BJ (cell line): ENCODE measurements around the gene ATP2C1. TPM values are rescaled to one million over a fixed set of nuclear protein-coding genes. Genes with fewer than 3 reads are reported as not detected.

Experiments
- CTCF ChIA-PET: fragments of 350-600 bp; formaldehyde crosslinking; extraction: SDS; loops from one replicate; lab custom pipeline; 2021; ENCODE audit warnings: antibody characterized with exemption, inconsistent platforms; lab: Yijun Ruan, JAX
- POLR2A ChIA-PET: fragments of 300-600 bp; sonication (Branson Sonifier 250); formaldehyde crosslinking; extraction: SDS; loops from one replicate; lab custom pipeline; 2021; ENCODE audit warnings: antibody characterized with exemption; lab: Charles Lee
- DNase-seq: peaks from one replicate; pipeline ENCODE4 v3.0.0-alpha.2; 2011; ENCODE audit warnings: low read depth
- H3K27me3 ChIP-seq: 2 replicates; pipeline ENCODE4 v1.6.0; 2011; ENCODE audit warnings: low read length; ENCODE audit not compliant: control insufficient read depth, insufficient read depth
- H3K36me3 ChIP-seq: 2 replicates; pipeline ENCODE4 v1.5.1; 2011; ENCODE audit warnings: low read length; ENCODE audit not compliant: control insufficient read depth, insufficient read depth
- H3K4me3 ChIP-seq: 2 replicates; pipeline ENCODE4 v1.5.1; 2011; ENCODE audit warnings: low read depth, mild to moderate bottlenecking, control low read depth, low read length
- polyA plus RNA-seq: library from polyadenylated mRNA; depleted of rRNA; stranded (reverse); fragments of >200 nt; gene quantifications from 2 replicates; pipeline ENCODE4 v1.2.3, GENCODE V29; 2011
- TF ChIP-seq, protein P1 (sequence below): IDR thresholded peaks from 2 replicates; pipeline ENCODE4 v1.5.1; 2011; ENCODE audit warnings: low read depth, mild to moderate bottlenecking, control low read depth, inconsistent platforms, low read length, moderate library complexity; ENCODE audit not compliant: insufficient read depth

ATP2C1 gene
- polyA plus RNA-seq, 1 experiment: 42.9 TPM

DNA sequence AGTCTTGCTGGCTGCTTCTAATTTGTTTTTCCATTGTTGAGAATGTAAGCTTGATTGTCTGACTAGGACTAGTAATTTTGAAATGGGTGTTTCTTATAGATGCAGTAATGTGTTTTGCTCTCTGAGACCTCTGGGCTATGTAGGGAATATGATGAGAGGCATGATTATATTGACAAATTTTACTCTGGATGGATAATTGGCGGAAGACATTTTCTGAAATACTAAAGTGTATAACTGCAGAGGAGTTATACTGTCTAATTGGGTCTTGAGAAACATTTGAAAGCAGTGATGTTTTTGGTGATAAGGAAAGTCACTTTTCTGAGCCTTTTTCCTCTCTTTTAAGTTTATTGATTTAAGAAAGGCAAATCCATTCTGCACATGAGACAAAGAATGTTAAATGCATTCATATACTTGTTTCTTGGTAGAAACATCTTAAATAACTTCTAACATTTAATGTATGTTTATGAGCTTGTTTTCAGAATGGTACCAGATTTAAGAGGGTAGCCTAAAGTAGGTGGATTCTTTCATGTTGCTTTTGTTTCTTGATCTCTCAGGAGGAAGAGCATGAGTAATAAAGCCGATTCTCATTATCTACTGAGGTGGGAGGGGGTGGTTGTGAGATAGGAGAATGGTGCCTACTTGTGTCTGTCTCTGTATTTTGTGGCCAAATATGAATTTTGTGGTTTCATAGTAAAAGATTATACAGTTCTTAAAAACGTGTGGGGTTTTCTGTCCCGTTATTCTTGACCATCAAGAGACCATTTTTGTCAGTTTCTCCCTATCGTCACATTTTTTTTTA is 2.0 kb downstream of the ATP2C1 start:
- Histone ChIP-seq H3K4me3 (peak overlapping the region; percentile 66), H3K27me3 (no peaks in the 10 kb centered on the region), H3K36me3 (no peaks in the 10 kb centered on the region)
- ChIA-PET POLR2A (no interaction called here), CTCF (no interaction called here)
- DNase-seq: no peak
- TF ChIP-seq, protein P1, sequence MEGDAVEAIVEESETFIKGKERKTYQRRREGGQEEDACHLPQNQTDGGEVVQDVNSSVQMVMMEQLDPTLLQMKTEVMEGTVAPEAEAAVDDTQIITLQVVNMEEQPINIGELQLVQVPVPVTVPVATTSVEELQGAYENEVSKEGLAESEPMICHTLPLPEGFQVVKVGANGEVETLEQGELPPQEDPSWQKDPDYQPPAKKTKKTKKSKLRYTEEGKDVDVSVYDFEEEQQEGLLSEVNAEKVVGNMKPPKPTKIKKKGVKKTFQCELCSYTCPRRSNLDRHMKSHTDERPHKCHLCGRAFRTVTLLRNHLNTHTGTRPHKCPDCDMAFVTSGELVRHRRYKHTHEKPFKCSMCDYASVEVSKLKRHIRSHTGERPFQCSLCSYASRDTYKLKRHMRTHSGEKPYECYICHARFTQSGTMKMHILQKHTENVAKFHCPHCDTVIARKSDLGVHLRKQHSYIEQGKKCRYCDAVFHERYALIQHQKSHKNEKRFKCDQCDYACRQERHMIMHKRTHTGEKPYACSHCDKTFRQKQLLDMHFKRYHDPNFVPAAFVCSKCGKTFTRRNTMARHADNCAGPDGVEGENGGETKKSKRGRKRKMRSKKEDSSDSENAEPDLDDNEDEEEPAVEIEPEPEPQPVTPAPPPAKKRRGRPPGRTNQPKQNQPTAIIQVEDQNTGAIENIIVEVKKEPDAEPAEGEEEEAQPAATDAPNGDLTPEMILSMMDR: no peak

DNA sequence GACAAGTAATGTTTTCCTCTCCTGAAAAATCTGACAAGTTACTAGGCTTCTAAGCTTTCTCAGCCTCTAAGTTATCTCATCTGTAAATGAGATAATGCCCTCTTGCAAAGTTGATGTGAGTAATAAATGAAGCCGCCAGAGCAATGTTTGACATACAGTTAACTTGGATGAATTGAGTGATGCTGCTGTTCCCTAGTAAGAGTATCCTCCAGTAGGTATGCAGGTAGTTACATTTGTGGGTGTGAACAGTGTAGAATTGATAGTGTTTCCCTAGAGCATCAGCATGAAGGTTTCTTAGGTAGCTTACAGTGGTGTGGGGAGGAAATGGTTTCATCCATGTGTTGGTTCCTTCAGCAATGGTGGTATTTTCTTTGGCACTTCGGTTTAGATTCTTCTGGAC is 3.4 kb downstream of the ATP2C1 start:
- no peaks in the 10 kb centered on the region for H3K27me3 ChIP-seq
- ChIA-PET CTCF (no interaction called here), POLR2A (no interaction called here)
- H3K36me3 ChIP-seq: no peaks in the 10 kb centered on the region; the same call in 1 of the 2 replicates
- H3K4me3 ChIP-seq: no peak overlapping the region
- TF ChIP-seq, protein P1: no peak
- DNase-seq: no peak

DNA sequence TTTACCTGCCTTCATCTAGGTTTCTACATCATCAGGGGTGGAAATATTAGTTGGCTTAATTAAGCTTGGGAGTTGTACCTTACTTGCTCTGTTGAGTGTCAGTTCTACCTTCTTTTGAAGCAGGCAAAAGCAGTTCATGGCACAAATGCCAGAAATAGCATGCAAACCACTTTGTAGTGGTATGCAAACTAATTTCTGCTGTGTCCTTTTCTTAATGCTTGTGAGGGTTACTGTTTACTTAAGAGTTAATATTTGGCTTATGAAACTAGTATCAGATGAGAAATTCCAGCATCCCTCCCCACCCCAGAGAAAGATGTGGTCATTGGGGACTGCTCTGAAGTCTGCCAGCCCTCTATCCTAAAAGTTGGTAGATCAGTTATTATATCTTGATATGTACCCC is 7.1 kb downstream of the ATP2C1 start:
- POLR2A ChIA-PET: no interaction called here
- Histone ChIP-seq H3K36me3 (no peaks in the 10 kb centered on the region; the same call in 1 of the 2 replicates), H3K4me3 (no peak overlapping the region), H3K27me3 (no peaks in the 10 kb centered on the region)
- CTCF ChIA-PET: interaction anchor here (1.3 kb wide), 1 partner anchor 8 kb away, joined by 3 read pairs; the partner anchor contains the start of gene ATP2C1
- TF ChIP-seq, protein P1: no peak
- DNase-seq: no peak

DNA sequence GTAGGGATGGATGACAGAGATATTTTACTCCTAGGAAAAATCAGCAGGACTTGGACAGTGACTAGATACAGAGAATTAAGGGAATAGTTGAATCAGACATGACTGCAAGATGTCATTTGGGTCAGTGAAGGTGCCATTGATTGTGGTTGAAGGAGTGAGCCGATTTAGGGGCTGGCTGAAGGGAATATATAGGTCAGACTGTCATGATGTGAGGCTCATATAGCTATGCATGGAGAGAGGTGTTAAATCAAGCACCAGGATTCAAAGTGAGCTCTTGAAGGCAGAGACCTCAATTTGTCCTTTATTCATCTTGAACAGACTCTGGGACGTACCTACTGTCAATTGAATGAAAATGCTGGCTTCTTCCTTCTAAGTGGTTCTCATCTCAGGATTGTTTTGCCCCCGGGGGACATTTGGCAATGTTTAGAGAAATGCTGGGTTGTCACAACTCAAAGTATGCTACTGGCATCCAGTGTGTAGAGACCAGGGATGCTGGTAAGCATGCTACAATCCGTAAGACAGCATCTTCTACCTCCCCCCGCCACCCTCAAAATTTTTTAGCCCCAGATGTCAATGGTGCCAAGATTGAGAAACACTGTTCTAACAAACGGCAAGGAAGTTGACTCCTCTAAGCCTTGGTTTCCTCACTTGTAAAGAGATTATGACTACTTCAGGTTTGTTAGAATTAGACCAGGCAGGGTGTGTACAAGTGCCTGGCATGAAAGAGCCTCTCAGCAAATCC is 7.8 kb downstream of the ATP2C1 start:
- no peaks in the 10 kb centered on the region; the same call in 1 of the 2 replicates for H3K36me3 ChIP-seq
- no peaks in the 10 kb centered on the region for H3K27me3 ChIP-seq
- H3K4me3 ChIP-seq: no peak overlapping the region
- no peak for DNase-seq
- ChIA-PET CTCF (interaction anchor here (1.3 kb wide), 1 partner anchor 8 kb away, joined by 3 read pairs; the partner anchor contains the start of gene ATP2C1), POLR2A (no interaction called here)
- TF ChIP-seq, protein P1: no peak

DNA sequence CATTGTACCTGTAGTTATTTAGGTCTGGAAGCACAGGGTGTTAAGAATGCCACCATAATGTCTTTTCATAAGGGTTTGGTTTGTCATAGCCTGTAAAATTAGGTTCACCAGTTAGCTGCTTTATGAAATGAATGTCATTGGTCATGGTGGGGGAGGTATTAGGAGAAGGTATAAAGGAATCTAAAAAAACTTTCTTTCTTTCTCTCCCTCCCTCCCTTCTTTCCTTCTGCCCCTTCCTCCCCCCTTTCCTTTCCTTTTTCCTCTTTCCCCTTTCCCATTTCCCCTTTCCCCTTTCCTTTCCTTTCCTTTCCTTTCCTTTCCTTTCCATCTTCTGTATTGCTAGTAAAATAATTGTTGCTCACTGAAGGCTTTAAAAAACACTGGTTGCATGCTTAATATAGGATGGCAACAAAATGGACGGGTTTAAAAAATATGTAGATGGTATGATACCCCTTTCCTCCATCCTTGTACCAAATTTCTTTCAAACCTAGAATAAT is 9.6 kb downstream of the ATP2C1 start:
- no peak for DNase-seq
- ChIA-PET POLR2A (no interaction called here), CTCF (interaction anchor here (0.9 kb wide), 1 partner anchor 31 kb away, joined by 3 read pairs; no protein-coding TSS in a partner anchor)
- Histone ChIP-seq H3K36me3 (no peaks in the 10 kb centered on the region; the same call in 1 of the 2 replicates), H3K4me3 (no peak overlapping the region), H3K27me3 (no peaks in the 10 kb centered on the region)
- TF ChIP-seq, protein P1: no peak
